Astrocyte (in vitro differentiated cells and primary cell): Measurements from ENCODE around the gene TSFM. TPM values are rescaled to one million over a fixed set of nuclear protein-coding genes. Genes with fewer than 3 reads are reported as not detected.

Experiments
- DNase-seq: peaks from one replicate; pipeline ENCODE4 v3.0.0-alpha.2; 2010; ENCODE audit warnings: low read depth
- FAIRE-seq: peaks from 2 replicates; lab custom pipeline; 2011; peaks lifted over from hg19 to GRCh38; lab: Jason Lieb, UNC
- H2AFZ ChIP-seq: 2 replicates; pipeline ENCODE4 v1.6.0; 2012; ENCODE audit warnings: low read depth, low read length, inconsistent platforms
- H3K27ac ChIP-seq: 2 replicates; pipeline ENCODE4 v1.5.1; 2011; ENCODE audit warnings: low read depth, low read length, inconsistent platforms
- H3K27me3 ChIP-seq: 2 replicates; pipeline ENCODE4 v1.6.0; 2011; ENCODE audit warnings: low read length, inconsistent platforms; ENCODE audit not compliant: insufficient read depth
- H3K36me3 ChIP-seq: 2 replicates; pipeline ENCODE4 v1.5.1; 2011; ENCODE audit warnings: low read length, inconsistent platforms; ENCODE audit not compliant: insufficient read depth
- H3K4me1 ChIP-seq: 2 replicates; pipeline ENCODE4 v1.5.1; 2011; ENCODE audit warnings: low read length, inconsistent platforms; ENCODE audit not compliant: insufficient read depth
- H3K4me2 ChIP-seq: 2 replicates; pipeline ENCODE4 v1.6.0; 2012; ENCODE audit warnings: low read length, inconsistent platforms
- H3K4me3 ChIP-seq: 2 replicates; pipeline ENCODE4 v1.5.1; 2011; ENCODE audit warnings: low read depth, mild to moderate bottlenecking, low read length, inconsistent platforms; ENCODE audit not compliant: insufficient read depth
- H3K79me2 ChIP-seq: 2 replicates; pipeline ENCODE4 v1.6.0; 2012; ENCODE audit warnings: mild to moderate bottlenecking, low read length, inconsistent platforms; ENCODE audit not compliant: insufficient read depth
- H3K9ac ChIP-seq: 2 replicates; pipeline ENCODE4 v1.6.0; 2012; ENCODE audit warnings: mild to moderate bottlenecking, low read length, inconsistent platforms
- H3K9me3 ChIP-seq: 2 replicates; pipeline ENCODE4 v1.5.1; 2012; ENCODE audit warnings: low read depth, mild to moderate bottlenecking, low read length, inconsistent platforms; ENCODE audit not compliant: insufficient read depth
- H4K20me1 ChIP-seq: 2 replicates; pipeline ENCODE4 v1.6.0; 2012; ENCODE audit warnings: low read length, inconsistent platforms; ENCODE audit not compliant: insufficient read depth
- H3K27ac Mint-ChIP-seq: one replicate; pipeline ENCODE4 v1.8.0; 2021; ENCODE audit warnings: mild to moderate bottlenecking, mixed read lengths; ENCODE audit not compliant: unreplicated experiment
- H3K27me3 Mint-ChIP-seq: one replicate; pipeline ENCODE4 v1.8.0; 2021; ENCODE audit warnings: low read depth, mixed read lengths; ENCODE audit not compliant: unreplicated experiment
- H3K36me3 Mint-ChIP-seq: one replicate; pipeline ENCODE4 v1.8.0; 2021; ENCODE audit warnings: low read depth, mixed read lengths; ENCODE audit not compliant: unreplicated experiment
- H3K4me1 Mint-ChIP-seq: one replicate; pipeline ENCODE4 v1.8.0; 2021; ENCODE audit warnings: low read depth, mixed read lengths; ENCODE audit not compliant: unreplicated experiment
- H3K4me3 Mint-ChIP-seq: one replicate; pipeline ENCODE4 v1.8.0; 2021; ENCODE audit warnings: mild to moderate bottlenecking, moderate library complexity, mixed read lengths; ENCODE audit not compliant: unreplicated experiment
- H3K9me3 Mint-ChIP-seq: one replicate; pipeline ENCODE4 v1.8.0; 2021; ENCODE audit warnings: mild to moderate bottlenecking, mixed read lengths; ENCODE audit not compliant: unreplicated experiment
- CTCF ChIP-seq: IDR thresholded peaks from 2 replicates; pipeline ENCODE4 v1.5.1; 2011; ENCODE audit warnings: low read depth, mild to moderate bottlenecking, inconsistent platforms, low read length, moderate library complexity; ENCODE audit not compliant: insufficient read depth
- EZH2 ChIP-seq: IDR thresholded peaks from 2 replicates; pipeline ENCODE4 v1.6.1; 2012; ENCODE audit warnings: mild to moderate bottlenecking, low read length, inconsistent platforms; ENCODE audit not compliant: insufficient read depth
- total RNA-seq: library from RNA; stranded (reverse); gene quantifications from 2 replicates; pipeline ENCODE4 v1.2.1, GENCODE V29; 2021

The TSFM gene
- total RNA-seq, 1 donor from 2014 or later = 26.6 TPM

DNA sequence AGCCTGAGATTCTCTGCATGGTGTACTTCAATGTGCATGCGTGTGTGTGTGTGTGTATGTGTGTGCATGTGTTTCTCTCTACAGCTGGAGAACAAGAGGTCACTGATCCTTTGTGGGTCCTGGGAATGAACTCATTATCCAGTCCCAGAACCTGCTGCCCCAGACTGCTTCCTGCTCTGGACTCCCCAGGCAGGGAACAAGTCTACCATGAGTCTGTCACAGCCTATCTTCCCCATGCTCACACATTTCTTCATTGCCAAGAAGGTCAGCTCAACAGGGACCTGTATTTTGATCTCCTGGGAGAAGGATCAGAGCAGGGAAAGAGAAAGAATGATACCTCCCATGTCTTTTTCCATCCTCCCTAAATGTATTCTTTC is 41.2 kb upstream of the TSFM start:
- Histone ChIP-seq H3K79me2 (peaks cover 7% of the 10 kb centered on the region), H3K4me1 (peaks cover 12% of the 10 kb centered on the region), H3K36me3 (peaks cover 2% of the 10 kb centered on the region), H3K4me2 (no peak overlapping the region), H2AFZ (no peak overlapping the region), H3K27me3 (peaks cover 44% of the 10 kb centered on the region), H4K20me1 (peaks cover 8% of the 10 kb centered on the region), H3K4me3 (no peak overlapping the region), H3K27ac (no peak overlapping the region), H3K9ac (no peak overlapping the region), H3K9me3 (no peaks in the 10 kb centered on the region)
- no peak overlapping the region for H3K27ac Mint-ChIP-seq
- H3K4me3 Mint-ChIP-seq = no peak overlapping the region
- no peak for FAIRE-seq
- H3K9me3 Mint-ChIP-seq = no peaks in the 10 kb centered on the region
- no peak for TF ChIP-seq CTCF
- no peak for TF ChIP-seq EZH2
- H3K36me3 Mint-ChIP-seq = peaks cover 8% of the 10 kb centered on the region
- peaks cover 12% of the 10 kb centered on the region for H3K4me1 Mint-ChIP-seq
- DNase-seq = no peak
- H3K27me3 Mint-ChIP-seq = peaks cover 29% of the 10 kb centered on the region

- peaks cover 37% of the 10 kb centered on the region for H3K27me3 ChIP-seq
These were observed 40.5 kb upstream of the TSFM start for GRCh38 chr12:57741844-57742738.

More at GRCh38 chr12:57741844-57742738, 40.5 kb upstream of the TSFM start:
- no peak overlapping the region for H2AFZ ChIP-seq
- no peak overlapping the region for H3K27ac ChIP-seq
- peaks cover 24% of the 10 kb centered on the region for H3K27me3 Mint-ChIP-seq
- H3K9ac ChIP-seq = no peak overlapping the region
- peaks cover 12% of the 10 kb centered on the region for H3K4me1 ChIP-seq
- no peak overlapping the region for H3K4me3 ChIP-seq
- H3K4me3 Mint-ChIP-seq = no peak overlapping the region
- H3K36me3 Mint-ChIP-seq = peaks cover 15% of the 10 kb centered on the region
- no peak for TF ChIP-seq CTCF
- no peak for TF ChIP-seq EZH2
- H3K9me3 Mint-ChIP-seq = no peaks in the 10 kb centered on the region
- no peak for DNase-seq
- no peak overlapping the region for H3K27ac Mint-ChIP-seq
- peaks cover 1% of the 10 kb centered on the region for H4K20me1 ChIP-seq
- H3K9me3 ChIP-seq = no peaks in the 10 kb centered on the region
- H3K79me2 ChIP-seq = peaks cover 7% of the 10 kb centered on the region
- no peak for FAIRE-seq
- H3K4me2 ChIP-seq = no peak overlapping the region
- peaks cover 8% of the 10 kb centered on the region for H3K4me1 Mint-ChIP-seq
- H3K36me3 ChIP-seq = peaks cover 9% of the 10 kb centered on the region
